IMR-90 (cell line): ENCODE measurements around the gene RAD51B. TPM values are rescaled to one million over a fixed set of nuclear protein-coding genes. Genes with fewer than 3 reads are reported as not detected.

Experiments used
- ATAC-seq: fragments of 200-7000 bp; cut with Tn5 transposase; 2 replicates; pipeline ENCODE4 v1.9.1; 2020; ENCODE audit warnings: low read depth, mild to moderate bottlenecking, moderate library complexity
- BruUV-seq: library from RNA; stranded (reverse); fragments of 400-500 nt; replicated peaks from 2 replicates; lab custom pipeline; 2021; lab: Mats Ljungman, UMichigan
- CTCF ChIA-PET: fragments of 300-600 bp; formaldehyde crosslinking; extraction: SDS; loops from one replicate; lab custom pipeline; 2021; ENCODE audit warnings: antibody characterized with exemption; lab: Yijun Ruan, JAX
- POLR2A ChIA-PET: fragments of 300-600 bp; sonication (Branson Sonifier 250); formaldehyde crosslinking; loops from one replicate; lab custom pipeline; 2022; ENCODE audit warnings: antibody characterized with exemption; ENCODE audit not compliant: unreplicated experiment; lab: Charles Lee
- DNase-seq: peaks from one replicate; pipeline ENCODE4 v3.0.0; 2013
- H2AFZ ChIP-seq: replicated peaks from 2 replicates; pipeline ENCODE3; 2013; ENCODE audit warnings: low read length, mild to moderate bottlenecking; ENCODE audit not compliant: poor library complexity
- H2AK5ac ChIP-seq: 2 replicates; pipeline ENCODE4 v1.6.1; 2013; ENCODE audit warnings: low read depth, low read length, inconsistent platforms
- H2AK9ac ChIP-seq: replicated peaks from 2 replicates; pipeline ENCODE3; 2013; ENCODE audit warnings: mild to moderate bottlenecking, low read depth, low read length, moderate library complexity; ENCODE audit not compliant: poor library complexity
- H2BK120ac ChIP-seq: 2 replicates; pipeline ENCODE4 v1.6.1; 2013; ENCODE audit warnings: low read depth, low read length, inconsistent platforms
- H2BK15ac ChIP-seq: 3 replicates; pipeline ENCODE4 v1.6.1; 2013; ENCODE audit warnings: low read depth, low read length, inconsistent platforms
- H2BK20ac ChIP-seq: 2 replicates; pipeline ENCODE4 v1.6.1; 2013; ENCODE audit warnings: low read depth, mild to moderate bottlenecking, inconsistent platforms, low read length, moderate library complexity
- H2BK5ac ChIP-seq: 2 replicates; pipeline ENCODE4 v1.6.1; 2013; ENCODE audit warnings: mild to moderate bottlenecking, low read depth, low read length, inconsistent platforms; ENCODE audit not compliant: poor library complexity, severe bottlenecking
- H3K14ac ChIP-seq: replicated peaks from 2 replicates; pipeline ENCODE4 v1.6.1; 2013; ENCODE audit warnings: low read depth, low read length, inconsistent platforms
- H3K18ac ChIP-seq: 2 replicates; pipeline ENCODE4 v1.6.1; 2013; ENCODE audit warnings: low read depth, low read length, control low read depth
- H3K23ac ChIP-seq: 2 replicates; pipeline ENCODE4 v1.6.1; 2013; ENCODE audit warnings: low read depth, low read length, inconsistent platforms
- H3K27ac ChIP-seq: 2 replicates; pipeline ENCODE4 v1.5.1; 2013; ENCODE audit warnings: mild to moderate bottlenecking, control low read depth, low read length; ENCODE audit not compliant: insufficient read depth
- H3K27me3 ChIP-seq: 2 replicates; pipeline ENCODE4 v1.6.1; 2013; ENCODE audit warnings: low read length; ENCODE audit not compliant: control insufficient read depth, insufficient read depth
- H3K36me3 ChIP-seq: 2 replicates; pipeline ENCODE4 v1.6.1; 2013; ENCODE audit warnings: low read length, mixed read lengths; ENCODE audit not compliant: control insufficient read depth, insufficient read depth
- H3K4ac ChIP-seq: 2 replicates; pipeline ENCODE4 v1.6.1; 2013; ENCODE audit warnings: low read depth, low read length, inconsistent platforms
- H3K4me1 ChIP-seq: 2 replicates; pipeline ENCODE4 v1.6.1; 2013; ENCODE audit warnings: low read length, mixed read lengths; ENCODE audit not compliant: control insufficient read depth, insufficient read depth
- H3K4me2 ChIP-seq: 2 replicates; pipeline ENCODE4 v1.6.1; 2013; ENCODE audit warnings: low read depth, mild to moderate bottlenecking, control low read depth, low read length, moderate library complexity
- H3K4me3 ChIP-seq: 2 replicates; pipeline ENCODE4 v1.5.1; 2013; ENCODE audit warnings: low read depth, mild to moderate bottlenecking, control low read depth, low read length, moderate library complexity; ENCODE audit not compliant: insufficient read depth
- H3K56ac ChIP-seq: 2 replicates; pipeline ENCODE4 v1.6.1; 2013; ENCODE audit warnings: low read length, inconsistent platforms; ENCODE audit not compliant: insufficient read depth; ENCODE audit errors: extremely low read depth
- H3K79me1 ChIP-seq, 2 experiments: 2 replicates each; pipeline ENCODE4 v1.6.1; 2013; ENCODE audit warnings: low read length in 2 of 2, inconsistent platforms in 1 of 2, low read depth in 1 of 2
- H3K9ac ChIP-seq: 2 replicates; pipeline ENCODE4 v1.6.1; 2013; ENCODE audit warnings: low read depth, low read length, control low read depth
- H3K9me1 ChIP-seq: 2 replicates; pipeline ENCODE4 v1.6.1; 2013; ENCODE audit warnings: low read length, inconsistent platforms; ENCODE audit not compliant: insufficient read depth
- H3K9me3 ChIP-seq: 2 replicates; pipeline ENCODE4 v1.6.1; 2013; ENCODE audit warnings: low read length; ENCODE audit not compliant: control insufficient read depth, insufficient read depth
- H4K20me1 ChIP-seq: 2 replicates; pipeline ENCODE4 v1.6.1; 2013; ENCODE audit warnings: low read length, inconsistent platforms; ENCODE audit not compliant: insufficient read depth
- H4K5ac ChIP-seq: 2 replicates; pipeline ENCODE4 v1.6.1; 2013; ENCODE audit warnings: mild to moderate bottlenecking, low read depth, low read length, control low read depth
- H4K8ac ChIP-seq, 2 experiments: 2 replicates each; pipeline ENCODE4 v1.6.1; 2013; ENCODE audit warnings: low read depth in 2 of 2, low read length in 2 of 2, control low read depth in 1 of 2, inconsistent platforms in 1 of 2
- H4K91ac ChIP-seq: 2 replicates; pipeline ENCODE4 v1.6.1; 2013; ENCODE audit warnings: low read depth, low read length, inconsistent platforms; ENCODE audit not compliant: insufficient read depth
- MAFK ChIP-seq: IDR thresholded peaks from 2 replicates; pipeline ENCODE4 v1.6.1; 2012; ENCODE audit warnings: low read depth, low read length, improper control_type of control experiment
- WGBS, 2 experiments: methylation state at CpG; one replicate each; pipeline versions ENCODE4 v1.1.5 to v1.1.7; 2013; ENCODE audit warnings: missing lambda C conversion rate in 2 of 2; ENCODE audit not compliant: insufficient read length in 1 of 2; ENCODE audit errors: extremely low coverage in 2 of 2; 5-methylcytosine and 5-hydroxymethylcytosine counted together
- dilution Hi-C: fragments of 300-500 bp; cut with HindIII; formaldehyde crosslinking; loops from one replicate; pipeline ENCODE4 v1.14.3; 2018; ENCODE audit warnings: low sequenced_read_pairs; ENCODE audit not compliant: unreplicated experiment
- in situ Hi-C: fragments of 300-500 bp; cut with MboI; formaldehyde crosslinking; loops from 3 replicates; pipeline ENCODE4 v1.14.3; 2019; ENCODE audit warnings: low sequenced_read_pairs, inconsistent platforms, mixed read lengths
- intact Hi-C: fragments of 100-400 bp; cut with micrococcal nuclease; formaldehyde crosslinking; loops from 2 replicates; pipeline ENCODE4 v1.10.0; 2022
- polyA plus RNA-seq, 3 experiments: library from polyadenylated mRNA; depleted of rRNA; stranded (reverse); fragments of >200 nt; gene quantifications; 2 replicates each; pipeline ENCODE4 v1.2.3, GENCODE V29; 2012; ENCODE audit warnings: low replicate concordance in 1 of 3
- total RNA-seq: library from RNA; depleted of rRNA; stranded (reverse); fragments of >200 nt; gene quantifications from 2 replicates; pipeline ENCODE4 v1.2.3, GENCODE V29; 2012
- TF ChIP-seq, protein P1 (sequence below): fragments of 150-350 bp; IDR thresholded peaks from 2 replicates; pipeline ENCODE4 v1.6.1; 2017; ENCODE audit warnings: mild to moderate bottlenecking, antibody characterized with exemption, low read length, low read depth

RAD51B gene
- total and polyA plus RNA-seq, 2 of the 4 experiments (the other 2 are of a cell fraction), result 5.1 to 18.8 TPM

DNA sequence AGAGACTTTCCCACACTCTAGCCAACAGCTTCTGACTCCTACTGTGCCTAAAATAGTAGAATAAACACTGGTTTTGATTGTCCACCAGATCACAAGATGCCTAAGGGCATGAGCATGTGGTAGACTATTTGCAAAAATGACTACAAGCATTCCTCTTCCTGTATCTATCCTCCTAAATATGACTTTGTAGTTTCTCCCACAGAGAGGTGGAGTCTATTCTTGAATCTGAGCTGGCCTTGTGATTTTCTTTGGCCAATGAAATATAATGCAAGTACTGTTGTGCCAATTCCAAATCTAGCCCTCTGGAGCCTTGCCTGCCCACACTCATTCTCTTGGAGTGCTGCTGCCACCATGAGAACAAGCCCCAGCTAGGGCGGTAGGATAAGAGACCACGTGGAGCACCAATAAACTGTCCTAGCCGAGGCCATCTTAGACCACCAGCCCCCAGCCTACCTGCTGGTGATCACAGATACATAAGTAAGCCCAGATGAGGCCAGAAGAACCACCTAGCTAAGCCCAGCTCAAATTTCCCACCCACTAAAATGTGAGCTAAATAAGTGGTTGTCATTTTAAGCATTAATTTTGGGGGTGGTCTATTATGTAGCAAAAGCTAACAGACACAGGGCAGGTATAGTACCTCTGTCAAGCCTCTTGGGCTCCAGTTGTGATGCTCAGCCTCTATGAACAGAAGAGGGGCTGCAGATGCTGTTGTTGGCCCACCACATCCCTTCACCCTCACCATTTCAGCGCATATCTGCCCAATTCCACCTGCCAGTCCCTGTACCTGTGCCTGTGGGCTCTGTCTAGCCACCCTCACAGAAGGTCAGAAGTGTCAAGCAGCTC, 955.4 kb downstream of the RAD51B start:
- 90% methylated on average over 2 of the region's 4 CpGs; no CpG with 5 or more reads in 1 of the 2 experiments for WGBS, 2 experiments
- peak overlapping the region; percentile 84 for H2BK5ac ChIP-seq
- H3K79me1 ChIP-seq, result no peaks in the 10 kb centered on the region
- H3K56ac ChIP-seq, result no peak overlapping the region
- H3K9ac ChIP-seq, result no peak overlapping the region
- peak overlapping the region; percentile 68 for H3K4ac ChIP-seq
- no peak overlapping the region; the same call in 1 of the 2 replicates for H3K4me2 ChIP-seq
- H4K91ac ChIP-seq, result peak overlapping the region; percentile 54; the same call in 1 of the 2 replicates
- peak overlapping the region; percentile 20; the same call in 1 of the 2 replicates for H3K18ac ChIP-seq
- no peak overlapping the region for H3K4me3 ChIP-seq
- in situ Hi-C loops (no loop called here), dilution Hi-C loops (no loop called here), intact Hi-C loops (no loop called here)
- H3K36me3 ChIP-seq, result no peaks in the 10 kb centered on the region
- H3K9me3 ChIP-seq, result peaks cover 3% of the 10 kb centered on the region; the same call in 1 of the 2 replicates
- no peak overlapping the region for H3K27ac ChIP-seq
- peaks cover 13% of the 10 kb centered on the region for H3K4me1 ChIP-seq
- POLR2A ChIA-PET, result interaction anchor here (0.6 kb wide), 1 partner anchor 16 kb away, joined by 3 read pairs; no protein-coding TSS in a partner anchor
- H3K9me1 ChIP-seq, result peaks cover 7% of the 10 kb centered on the region; the same call in 1 of the 2 replicates
- no peaks in the 10 kb centered on the region for H3K27me3 ChIP-seq
- peak overlapping the region; percentile 71 for H2BK120ac ChIP-seq
- no peak for TF ChIP-seq MAFK
- TF ChIP-seq, protein P1, sequence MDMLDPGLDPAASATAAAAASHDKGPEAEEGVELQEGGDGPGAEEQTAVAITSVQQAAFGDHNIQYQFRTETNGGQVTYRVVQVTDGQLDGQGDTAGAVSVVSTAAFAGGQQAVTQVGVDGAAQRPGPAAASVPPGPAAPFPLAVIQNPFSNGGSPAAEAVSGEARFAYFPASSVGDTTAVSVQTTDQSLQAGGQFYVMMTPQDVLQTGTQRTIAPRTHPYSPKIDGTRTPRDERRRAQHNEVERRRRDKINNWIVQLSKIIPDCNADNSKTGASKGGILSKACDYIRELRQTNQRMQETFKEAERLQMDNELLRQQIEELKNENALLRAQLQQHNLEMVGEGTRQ, result peak; percentile 65
- DNase-seq, result peak; percentile 84
- peak overlapping the region; percentile 70 for H2BK20ac ChIP-seq
- H3K23ac ChIP-seq, result no peak overlapping the region
- peak overlapping the region; percentile 84 for H2AK5ac ChIP-seq
- H4K5ac ChIP-seq, result no peak overlapping the region
- H2AFZ ChIP-seq, result peak overlapping the region; percentile 59
- H2AK9ac ChIP-seq, result peak overlapping the region; percentile 26
- H4K20me1 ChIP-seq, result no peaks in the 10 kb centered on the region
- ATAC-seq, result peak; percentile 80
- peak overlapping the region; percentile 63; the same call in 1 of the 2 replicates for H3K14ac ChIP-seq
- peak overlapping the region; percentile 72; the same call in 2 of the 3 replicates for H2BK15ac ChIP-seq
- no TSS peak for BruUV-seq
- H4K8ac ChIP-seq, result peak overlapping the region in 1 of 2 experiments; percentile 23; a peak in 1 of 4 replicates
- CTCF ChIA-PET, result interaction anchor here (0.6 to 1.0 kb wide), 3 partner anchors 12 to 40 kb away, joined by 3 read pairs; partner anchors contain the start of gene ZFP36L1
